Liver (tissue), 9 donors: Measurements from ENCODE around the gene ST6GAL1. TPM values are rescaled to one million over a fixed set of nuclear protein-coding genes. Genes with fewer than 3 reads are reported as not detected.

Experiments
- DNase-seq: peaks from one replicate; pipeline ENCODE4 v3.0.0-alpha.2; 2017; ENCODE audit warnings: low spot score
- H3K27ac ChIP-seq, 2 donors: one replicate each; pipeline ENCODE4 v1.7.0; 2013; ENCODE audit warnings: inconsistent platforms in 2 of 2, low read length in 2 of 2, control low read depth in 1 of 2, low read depth in 1 of 2, mild to moderate bottlenecking in 1 of 2
- H3K27me3 ChIP-seq, 4 donors: one replicate each; pipeline versions ENCODE4 v1.6.1 to v1.7.0; 2013; ENCODE audit warnings: low read length in 3 of 4, inconsistent platforms in 1 of 4, mild to moderate bottlenecking in 1 of 4, moderate library complexity in 1 of 4; ENCODE audit not compliant: control insufficient read depth in 4 of 4, insufficient read depth in 4 of 4
- H3K36me3 ChIP-seq, 4 donors: one replicate each; pipeline versions ENCODE4 v1.6.1 to v1.7.0; 2013; ENCODE audit warnings: low read length in 3 of 4, mild to moderate bottlenecking in 3 of 4, low read depth in 1 of 4, moderate library complexity in 1 of 4; ENCODE audit not compliant: control insufficient read depth in 4 of 4, insufficient read depth in 3 of 4
- H3K4me1 ChIP-seq, 4 donors: one replicate each; pipeline versions ENCODE4 v1.6.1 to v1.7.0; 2013; ENCODE audit warnings: low read length in 3 of 4, mild to moderate bottlenecking in 3 of 4, moderate library complexity in 1 of 4; ENCODE audit not compliant: control insufficient read depth in 4 of 4, insufficient read depth in 4 of 4
- H3K4me3 ChIP-seq, 3 donors: one replicate each; pipeline versions ENCODE4 v1.6.1 to v1.7.0; 2013; ENCODE audit warnings: low read length in 3 of 3, control low read depth in 1 of 3, low read depth in 1 of 3, mild to moderate bottlenecking in 1 of 3
- H3K9ac ChIP-seq, 2 donors: one replicate each; pipeline ENCODE4 v1.7.0; 2013; ENCODE audit warnings: low read length in 2 of 2, mild to moderate bottlenecking in 2 of 2, moderate library complexity in 2 of 2, control low read depth in 1 of 2, low read depth in 1 of 2
- H3K9me3 ChIP-seq, 4 donors: one replicate each; pipeline versions ENCODE4 v1.6.1 to v1.7.0; 2013; ENCODE audit warnings: low read length in 3 of 4; ENCODE audit not compliant: control insufficient read depth in 4 of 4
- EGR1 ChIP-seq, 2 donors: IDR thresholded peaks; 2 replicates each; pipeline ENCODE4 v1.6.1; 2016 to 2018; ENCODE audit warnings: antibody characterized with exemption in 2 of 2, low read depth in 2 of 2
- FOXA1 ChIP-seq: IDR thresholded peaks from 2 replicates; pipeline ENCODE4 v1.6.1; 2016; ENCODE audit warnings: antibody characterized with exemption
- FOXA2 ChIP-seq: IDR thresholded peaks from 2 replicates; pipeline ENCODE4 v1.6.1; 2016; ENCODE audit warnings: antibody characterized with exemption
- GABPA ChIP-seq, 2 donors: IDR thresholded peaks in 1 of 2; conservative IDR thresholded peaks in 1 of 2; 2 replicates each; pipeline ENCODE4 v1.6.1; 2016; ENCODE audit warnings: antibody characterized with exemption in 2 of 2, mild to moderate bottlenecking in 1 of 2, moderate library complexity in 1 of 2
- HNF4A ChIP-seq, 2 donors: conservative IDR thresholded peaks; 2 replicates each; pipeline ENCODE4 v1.6.1; 2016; ENCODE audit warnings: antibody characterized with exemption in 2 of 2, mild to moderate bottlenecking in 2 of 2
- HNF4G ChIP-seq: IDR thresholded peaks from 2 replicates; pipeline ENCODE4 v1.6.1; 2016; ENCODE audit warnings: antibody characterized with exemption
- JUND ChIP-seq, 2 donors: IDR thresholded peaks; 2 replicates each; pipeline ENCODE4 v1.6.1; 2016; ENCODE audit warnings: antibody characterized with exemption in 2 of 2
- MAX ChIP-seq: IDR thresholded peaks from 2 replicates; pipeline ENCODE4 v1.6.1; 2016; ENCODE audit warnings: antibody characterized with exemption
- RAD21 ChIP-seq, 2 donors: IDR thresholded peaks; 2 replicates each; pipeline ENCODE4 v1.6.1; 2016; ENCODE audit warnings: antibody characterized with exemption in 2 of 2, mild to moderate bottlenecking in 2 of 2
- REST ChIP-seq: IDR thresholded peaks from 2 replicates; pipeline ENCODE4 v1.6.1; 2016; ENCODE audit warnings: antibody characterized with exemption, mild to moderate bottlenecking
- RXRA ChIP-seq, 2 donors: IDR thresholded peaks; 2 replicates each; pipeline ENCODE4 v1.6.1; 2017 to 2018; ENCODE audit warnings: antibody characterized with exemption in 2 of 2, mild to moderate bottlenecking in 1 of 2
- SP1 ChIP-seq: IDR thresholded peaks from 2 replicates; pipeline ENCODE4 v1.6.1; 2018; ENCODE audit warnings: antibody characterized with exemption, mild to moderate bottlenecking
- TAF1 ChIP-seq: conservative IDR thresholded peaks from 2 replicates; pipeline ENCODE4 v1.6.1; 2016; ENCODE audit warnings: antibody characterized with exemption, mild to moderate bottlenecking
- YY1 ChIP-seq: IDR thresholded peaks from 2 replicates; pipeline ENCODE4 v1.6.1; 2016; ENCODE audit warnings: antibody characterized with exemption, mild to moderate bottlenecking
- ZBTB33 ChIP-seq: IDR thresholded peaks from 2 replicates; pipeline ENCODE4 v1.6.1; 2016; ENCODE audit warnings: antibody characterized with exemption
- WGBS: extraction: QIAGEN DNeasy Blood & Tissue Kit; methylation state at CpG from one replicate; pipeline ENCODE4 v1.1.7; 2013; 5-methylcytosine and 5-hydroxymethylcytosine counted together
- polyA plus RNA-seq, 2 donors: library from polyadenylated mRNA; stranded (reverse) in 1 of 2; unstranded in 1 of 2; fragments of 200-250 nt in 1 of 2; fragments of >200 nt in 1 of 2; fragmentation: Nextera tagmentation in 1 of 2; extraction: Ambion mirVana in 1 of 2; gene quantifications; one replicate each; pipeline versions ENCODE4 v1.2.1 to v1.2.3, GENCODE V29; 2013 to 2015
- total RNA-seq, 2 donors: library from RNA; depleted of rRNA; stranded (reverse); fragments of >200 nt; gene quantifications; one replicate each; pipeline ENCODE4 v1.2.3, GENCODE V29; 2014
- TF ChIP-seq, protein P1 (sequence below): fragments of 150-350 bp; IDR thresholded peaks from 2 replicates; pipeline ENCODE4 v1.5.1; 2017; ENCODE audit warnings: improper control_type of control experiment, low read depth, low read length; ENCODE audit not compliant: missing input control
- TF ChIP-seq, protein P2 (sequence below): IDR thresholded peaks from 2 replicates; pipeline ENCODE4 v1.6.1; 2016; ENCODE audit warnings: antibody characterized with exemption
- donor health status: healthy.
- donor health status: healthy.
- donor health status: healthy.
- donor health status: healthy.
- donor health status: healthy.

The ST6GAL1 gene
- total and polyA plus RNA-seq, 4 donors = 102 to 425 (median 328) TPM

- no peak overlapping the region for H3K9ac ChIP-seq
- no peak overlapping the region for H3K27ac ChIP-seq
- H3K9me3 ChIP-seq = peaks cover 0 to 2% (median 0%) of the 10 kb centered on the region in 4 donors
- H3K4me1 ChIP-seq = peaks cover 0 to 6% (median 0%) of the 10 kb centered on the region in 4 donors
- DNase-seq = no peak
- H3K4me3 ChIP-seq = no peak overlapping the region
- H3K27me3 ChIP-seq = no peaks in the 10 kb centered on the region
- no peaks in the 10 kb centered on the region for H3K36me3 ChIP-seq
- TF ChIP-seq HNF4G (no peak), SP1 (no peak), JUND (IDR thresholded peaks at IDR 0.05) (no peak), RAD21 (IDR thresholded peaks at IDR 0.05) (no peak), RXRA (IDR thresholded peaks at IDR 0.05) (no peak), TAF1 (no peak), GABPA (IDR thresholded peaks at IDR 0.05 in 1 of 2, conservative IDR thresholded peaks at IDR 0.05 in 1 of 2) (no peak), FOXA2 (no peak), HNF4A (conservative IDR thresholded peaks at IDR 0.05) (no peak), MAX (no peak), YY1 (no peak), EGR1 (IDR thresholded peaks at IDR 0.05; ENCODE audit: low read depth in 2 of 2) (no peak), ZBTB33 (no peak), FOXA1 (no peak)
- TF ChIP-seq, protein P1, sequence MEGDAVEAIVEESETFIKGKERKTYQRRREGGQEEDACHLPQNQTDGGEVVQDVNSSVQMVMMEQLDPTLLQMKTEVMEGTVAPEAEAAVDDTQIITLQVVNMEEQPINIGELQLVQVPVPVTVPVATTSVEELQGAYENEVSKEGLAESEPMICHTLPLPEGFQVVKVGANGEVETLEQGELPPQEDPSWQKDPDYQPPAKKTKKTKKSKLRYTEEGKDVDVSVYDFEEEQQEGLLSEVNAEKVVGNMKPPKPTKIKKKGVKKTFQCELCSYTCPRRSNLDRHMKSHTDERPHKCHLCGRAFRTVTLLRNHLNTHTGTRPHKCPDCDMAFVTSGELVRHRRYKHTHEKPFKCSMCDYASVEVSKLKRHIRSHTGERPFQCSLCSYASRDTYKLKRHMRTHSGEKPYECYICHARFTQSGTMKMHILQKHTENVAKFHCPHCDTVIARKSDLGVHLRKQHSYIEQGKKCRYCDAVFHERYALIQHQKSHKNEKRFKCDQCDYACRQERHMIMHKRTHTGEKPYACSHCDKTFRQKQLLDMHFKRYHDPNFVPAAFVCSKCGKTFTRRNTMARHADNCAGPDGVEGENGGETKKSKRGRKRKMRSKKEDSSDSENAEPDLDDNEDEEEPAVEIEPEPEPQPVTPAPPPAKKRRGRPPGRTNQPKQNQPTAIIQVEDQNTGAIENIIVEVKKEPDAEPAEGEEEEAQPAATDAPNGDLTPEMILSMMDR = no peak
- TF ChIP-seq, protein P2, sequence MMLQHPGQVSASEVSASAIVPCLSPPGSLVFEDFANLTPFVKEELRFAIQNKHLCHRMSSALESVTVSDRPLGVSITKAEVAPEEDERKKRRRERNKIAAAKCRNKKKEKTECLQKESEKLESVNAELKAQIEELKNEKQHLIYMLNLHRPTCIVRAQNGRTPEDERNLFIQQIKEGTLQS = no peak
Measured at GRCh38 chr3:187031934-187032333, 101.6 kb downstream of the ST6GAL1 start.

- H3K9ac ChIP-seq = no peak overlapping the region
- H3K4me1 ChIP-seq = peaks cover 0 to 10% (median under 1%) of the 10 kb centered on the region in 4 donors
- WGBS = 90% methylated on average over 1 of the region's 1 CpG
- no peaks in the 10 kb centered on the region for H3K27me3 ChIP-seq
- H3K9me3 ChIP-seq = peaks cover 0 to 2% (median 0%) of the 10 kb centered on the region in 4 donors
- H3K27ac ChIP-seq = no peak overlapping the region
- no peaks in the 10 kb centered on the region for H3K36me3 ChIP-seq
- DNase-seq = no peak
- no peak overlapping the region for H3K4me3 ChIP-seq
- no peak for TF ChIP-seq FOXA2
- no peak for TF ChIP-seq EGR1 (IDR thresholded peaks at IDR 0.05; ENCODE audit: low read depth in 2 of 2)
- no peak for TF ChIP-seq ZBTB33
- no peak for TF ChIP-seq FOXA1
- no peak for TF ChIP-seq JUND (IDR thresholded peaks at IDR 0.05)
- no peak for TF ChIP-seq GABPA (IDR thresholded peaks at IDR 0.05 in 1 of 2, conservative IDR thresholded peaks at IDR 0.05 in 1 of 2)
- TF ChIP-seq MAX = no peak
- TF ChIP-seq HNF4A (conservative IDR thresholded peaks at IDR 0.05) = no peak
- TF ChIP-seq, protein P2 = no peak
- no peak for TF ChIP-seq RAD21 (IDR thresholded peaks at IDR 0.05)
- TF ChIP-seq, protein P1 = no peak
- TF ChIP-seq RXRA (IDR thresholded peaks at IDR 0.05) = no peak
- no peak for TF ChIP-seq REST
Measured at GRCh38 chr3:187036394-187036793, 106.1 kb downstream of the ST6GAL1 start.
